Anterior cingulate cortex (tissue), 58 donors: ENCODE data around the gene FBXO2.

ENCODE experiments used
- DNase-seq, 58 donors: peaks; one replicate each; lab custom pipeline; 2025; lab: John Stamatoyannopoulos, UW

FBXO2 gene, protein sequence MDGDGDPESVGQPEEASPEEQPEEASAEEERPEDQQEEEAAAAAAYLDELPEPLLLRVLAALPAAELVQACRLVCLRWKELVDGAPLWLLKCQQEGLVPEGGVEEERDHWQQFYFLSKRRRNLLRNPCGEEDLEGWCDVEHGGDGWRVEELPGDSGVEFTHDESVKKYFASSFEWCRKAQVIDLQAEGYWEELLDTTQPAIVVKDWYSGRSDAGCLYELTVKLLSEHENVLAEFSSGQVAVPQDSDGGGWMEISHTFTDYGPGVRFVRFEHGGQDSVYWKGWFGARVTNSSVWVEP

DNA sequence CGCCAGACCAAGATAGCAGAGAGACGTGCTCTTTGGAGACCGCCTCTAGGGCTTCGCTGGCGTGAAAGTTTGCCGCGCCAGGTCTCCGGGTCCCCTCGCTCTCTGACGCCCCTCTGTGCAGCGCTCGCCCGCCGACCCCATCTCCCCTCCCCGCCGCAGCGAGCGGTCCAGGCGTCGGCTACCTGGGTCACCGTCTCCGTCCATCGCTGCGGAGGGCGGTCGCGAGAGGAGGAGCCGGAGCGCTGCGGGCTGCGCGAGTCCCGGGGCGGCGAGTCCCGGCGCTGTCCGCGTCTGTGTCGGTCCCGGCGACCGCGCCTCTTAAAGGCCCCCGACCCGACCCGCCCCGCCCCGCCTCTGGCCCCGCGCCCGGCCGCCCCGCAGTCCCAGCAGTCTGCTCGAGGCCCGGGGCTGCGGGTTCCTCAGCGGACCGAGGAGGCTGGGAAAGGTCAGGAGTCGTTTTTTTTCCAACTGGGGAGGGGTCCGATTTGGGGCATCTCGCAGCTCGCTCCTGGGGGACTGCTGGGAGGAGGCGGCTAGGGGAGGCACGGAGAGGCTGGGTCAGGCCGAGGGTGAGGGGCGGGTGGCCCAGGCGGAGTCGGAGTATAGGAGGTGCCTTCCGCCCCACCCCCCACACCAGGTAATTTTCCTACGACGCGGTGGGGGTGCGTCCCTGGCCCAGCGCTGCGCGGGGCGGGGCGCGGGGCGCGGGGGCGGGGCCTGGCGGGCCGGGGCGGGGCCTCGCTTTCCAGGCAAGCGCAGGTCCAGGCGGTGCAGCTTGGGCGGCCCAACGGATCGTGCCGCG lies at the start of gene FBXO2, which contains the start of gene FBXO44:
TSS of gene FBXO2 (minus strand) at position 293 of the 802 bp plus-strand sequence. CDS start at position 204, 89 bp downstream.
TSS of gene FBXO44 (plus strand) at position 741 of the 802 bp plus-strand sequence. CDS start 959 bp downstream, outside the sequence.
- DNase-seq = peak in 47 of 58 donors; percentile 15 to 80 (median 44)

DNA sequence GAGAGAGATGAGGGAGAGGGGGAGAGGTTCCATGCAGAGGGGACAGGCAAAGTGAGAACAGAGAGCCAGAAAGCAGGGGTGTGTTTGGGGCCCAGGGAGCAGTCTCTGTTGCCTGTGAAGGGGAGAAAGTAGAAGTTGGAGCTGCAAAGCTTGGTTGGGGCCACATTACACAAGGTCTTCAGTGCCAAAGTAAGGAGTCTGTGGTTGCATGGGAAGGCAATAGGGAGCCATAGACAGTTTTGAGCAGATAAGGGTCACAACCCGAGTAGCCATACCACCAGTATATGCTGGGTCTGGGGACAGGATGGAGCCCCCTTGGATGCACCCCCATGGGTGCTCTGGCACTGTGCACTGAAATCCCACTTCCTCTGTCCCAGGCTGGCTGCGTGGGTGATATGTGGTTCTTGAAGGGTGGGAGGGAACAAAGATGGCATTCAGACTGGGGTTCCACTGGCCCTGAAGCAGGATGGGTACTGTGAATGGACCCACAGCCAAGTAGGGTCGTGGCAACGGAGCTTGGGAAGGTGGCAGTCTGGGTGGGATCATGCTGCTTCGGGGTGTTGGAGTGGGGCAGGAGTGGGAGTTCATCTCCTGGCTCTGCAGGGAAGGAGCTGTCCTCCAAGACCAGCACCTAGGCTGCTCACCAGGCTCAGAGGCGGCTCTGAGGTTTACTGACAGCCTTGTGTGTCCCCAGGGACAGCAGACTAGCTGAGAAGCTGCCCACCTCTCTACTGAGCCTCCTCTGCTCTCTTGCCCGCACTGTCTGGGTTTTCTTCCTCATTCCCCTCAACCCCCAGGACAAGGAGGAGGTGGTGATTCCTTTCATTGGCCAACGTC lies 49.3 kb upstream of the FBXO2 start:
- DNase-seq = no peak

DNA sequence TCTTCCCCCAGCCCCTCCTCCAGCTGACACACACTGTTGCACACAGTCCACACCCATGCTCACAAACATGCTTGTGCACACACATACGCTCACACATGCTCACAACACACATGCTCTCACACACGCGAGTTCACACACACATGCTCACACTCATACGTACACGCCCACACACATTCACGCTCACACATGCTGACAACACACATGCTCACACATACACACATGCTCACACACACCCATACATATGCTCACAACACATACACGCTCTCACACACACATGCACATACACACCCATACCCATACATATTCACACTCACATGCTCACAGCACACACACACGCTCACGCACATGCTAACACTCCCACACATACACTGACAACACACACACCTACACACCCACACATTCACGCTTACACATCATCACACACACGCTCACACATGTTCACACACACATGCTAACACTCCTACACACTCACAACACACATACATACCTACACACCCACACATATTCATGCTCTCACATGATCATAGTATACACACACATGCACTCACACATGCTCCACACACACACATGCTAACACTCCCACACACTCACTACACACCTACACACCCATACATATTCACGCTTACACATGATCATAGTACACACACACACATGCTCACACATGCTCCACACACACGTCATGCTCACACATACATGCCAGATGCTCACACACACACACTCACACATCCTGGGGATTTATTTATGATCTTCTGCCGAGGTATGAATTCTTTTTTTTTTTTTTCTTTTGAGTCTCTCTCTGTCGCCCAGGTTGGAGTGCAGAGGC lies 48.0 kb upstream of the FBXO2 start:
- DNase-seq = no peak

DNA sequence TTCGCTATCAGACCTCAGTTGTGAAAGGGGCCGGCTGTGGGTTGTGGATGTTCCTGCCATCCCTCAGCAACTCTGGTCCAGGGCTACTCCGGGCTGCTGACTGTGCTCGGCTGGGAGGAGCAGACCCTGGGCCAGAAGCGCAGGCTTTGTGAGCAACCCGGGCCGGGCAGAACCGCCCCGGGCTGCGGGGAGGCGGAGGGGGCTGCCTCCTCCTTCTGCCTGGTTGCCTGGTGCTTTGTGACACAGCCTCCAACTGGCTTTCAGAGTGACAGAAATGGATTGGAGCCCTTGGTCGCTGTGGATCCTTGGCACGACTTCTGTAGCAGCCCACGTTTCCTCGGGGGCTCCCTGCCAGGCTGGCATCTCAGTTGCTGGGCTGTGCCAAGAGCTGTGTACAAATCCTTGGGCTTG lies 47.3 kb upstream of the FBXO2 start:
- peak; percentile 24 to 94 (median 81) for DNase-seq

DNA sequence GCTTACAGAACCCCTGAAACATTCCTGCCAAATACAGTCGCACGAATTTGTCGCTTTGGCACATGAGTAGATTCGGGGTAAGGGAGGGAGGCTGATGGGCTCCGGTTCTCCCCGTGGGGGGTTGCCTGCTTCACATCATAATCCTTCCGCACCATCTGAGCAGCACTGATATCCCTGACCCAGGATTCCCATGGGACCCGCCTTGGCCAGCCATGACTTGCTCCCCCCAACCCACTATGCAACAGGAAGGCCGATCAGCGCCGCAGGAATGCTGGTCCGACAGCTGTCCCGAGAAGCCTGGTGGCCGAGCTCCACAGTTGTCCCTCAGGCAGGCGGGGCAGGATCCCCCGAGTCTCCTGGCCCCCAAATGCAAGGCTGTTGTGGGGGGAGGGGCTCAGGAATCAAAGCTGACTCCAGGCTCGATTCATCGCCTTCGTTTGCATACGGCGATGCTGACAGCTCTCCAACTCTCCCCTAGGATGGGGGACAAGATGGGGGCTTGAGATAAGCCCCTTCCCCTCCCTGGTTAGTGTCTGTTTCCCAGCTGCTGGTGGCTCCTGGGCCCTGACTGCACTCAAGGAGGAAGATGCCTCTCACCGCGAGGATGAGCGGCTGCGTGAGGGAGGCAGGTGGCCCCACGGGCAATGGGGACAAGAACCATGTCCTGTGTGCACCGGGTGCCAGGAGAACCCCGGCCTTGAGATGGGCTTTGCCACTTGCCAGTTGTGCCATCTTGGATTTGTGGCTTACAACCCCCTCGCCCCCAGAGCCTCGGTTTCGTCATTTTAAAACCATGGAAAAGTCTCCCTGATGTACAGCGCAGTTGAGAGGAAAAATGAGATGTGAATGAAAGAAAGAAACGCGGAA lies 46.6 kb upstream of the FBXO2 start:
- DNase-seq = peak in 4 of 58 donors; percentile 14 to 57 (median 36)

DNA sequence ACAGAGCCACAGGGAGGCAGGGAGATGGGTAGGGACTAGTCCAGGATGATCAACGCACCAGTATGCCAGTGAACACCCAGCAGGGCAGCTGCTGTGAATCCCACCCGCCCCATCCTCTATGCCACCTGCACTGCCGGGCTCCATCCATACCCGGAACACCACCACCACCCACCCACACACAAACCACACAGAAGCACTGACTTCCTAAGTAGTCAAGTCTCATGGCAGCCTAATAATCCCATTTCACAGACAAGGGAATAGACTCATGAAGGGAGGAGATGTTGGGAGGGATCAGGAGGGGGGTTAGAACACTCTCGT lies 43.6 kb upstream of the FBXO2 start:
- DNase-seq = no peak

DNA sequence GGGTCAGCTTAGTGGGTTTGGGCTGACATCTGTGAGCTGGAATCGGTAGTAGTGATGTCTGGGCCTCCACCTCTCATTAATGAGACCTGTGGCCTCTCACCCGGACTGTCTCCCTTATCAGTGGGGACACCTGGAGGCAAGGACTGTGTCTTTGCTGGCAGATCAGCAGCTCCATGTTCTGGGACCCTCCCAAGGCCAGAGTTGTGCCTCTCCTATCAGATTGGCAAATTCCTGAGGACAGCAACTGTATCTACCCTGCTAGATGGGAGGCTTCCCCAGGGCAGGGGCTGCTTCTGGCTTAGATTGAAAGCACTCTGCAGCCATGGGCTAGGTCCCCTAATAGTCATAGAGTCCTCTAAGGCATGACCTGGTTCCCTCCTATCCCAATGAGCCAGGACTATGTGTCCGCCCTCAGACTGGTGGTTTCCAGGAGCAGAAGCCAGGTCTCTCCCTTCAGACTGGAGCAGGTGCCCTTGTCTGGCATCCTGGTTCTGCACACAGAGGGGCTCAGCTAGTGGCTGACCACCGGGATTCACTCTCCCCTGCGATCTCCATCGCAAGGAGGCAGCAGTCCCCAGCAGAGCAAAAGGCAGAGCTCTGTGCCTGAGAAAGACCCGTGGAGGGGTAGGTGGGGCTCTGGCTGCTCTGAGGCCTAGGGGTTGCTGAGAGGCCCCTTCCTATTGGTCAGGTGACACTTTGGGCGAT lies 43.1 kb upstream of the FBXO2 start:
- no peak for DNase-seq

DNA sequence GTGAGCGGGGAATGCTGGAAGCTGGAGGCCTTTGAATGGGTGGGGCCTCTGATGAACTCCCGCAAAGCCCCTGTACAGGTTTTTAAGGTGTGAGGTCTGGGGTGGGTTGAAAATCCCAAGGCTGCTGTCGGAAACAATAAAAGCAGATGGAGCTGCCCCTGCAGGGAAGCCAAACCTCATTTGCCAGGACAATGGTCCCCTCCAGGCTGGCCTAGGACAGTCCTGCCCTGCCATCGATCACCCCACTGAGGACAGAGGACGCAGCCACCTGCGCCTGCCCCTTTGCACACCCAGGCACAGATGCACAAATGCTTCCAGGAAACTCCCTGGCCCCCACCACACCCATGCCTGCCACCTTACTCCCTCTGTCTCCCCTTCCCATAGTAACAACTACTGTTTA lies 41.6 kb upstream of the FBXO2 start:
- no peak for DNase-seq

DNA sequence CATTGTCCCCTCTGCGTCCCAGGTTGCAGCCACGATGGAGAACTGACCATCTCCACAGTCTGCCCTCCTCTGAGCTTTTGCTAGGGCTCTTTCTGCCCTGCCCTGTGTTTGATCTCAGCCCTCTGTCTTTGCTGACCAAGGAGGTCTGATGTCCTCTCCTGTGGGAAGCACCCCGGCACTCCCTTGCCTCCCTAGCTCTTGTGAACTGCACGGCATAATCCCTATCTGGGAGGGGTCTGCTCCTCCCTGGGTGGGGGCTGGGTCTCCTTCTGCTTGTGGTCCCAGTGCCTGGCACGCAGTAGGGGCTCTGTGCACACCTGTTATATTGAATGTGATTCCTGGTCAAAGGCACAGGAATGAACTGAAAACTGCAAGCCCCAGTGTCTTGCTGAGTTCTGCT lies 39.7 kb upstream of the FBXO2 start:
- DNase-seq = no peak

DNA sequence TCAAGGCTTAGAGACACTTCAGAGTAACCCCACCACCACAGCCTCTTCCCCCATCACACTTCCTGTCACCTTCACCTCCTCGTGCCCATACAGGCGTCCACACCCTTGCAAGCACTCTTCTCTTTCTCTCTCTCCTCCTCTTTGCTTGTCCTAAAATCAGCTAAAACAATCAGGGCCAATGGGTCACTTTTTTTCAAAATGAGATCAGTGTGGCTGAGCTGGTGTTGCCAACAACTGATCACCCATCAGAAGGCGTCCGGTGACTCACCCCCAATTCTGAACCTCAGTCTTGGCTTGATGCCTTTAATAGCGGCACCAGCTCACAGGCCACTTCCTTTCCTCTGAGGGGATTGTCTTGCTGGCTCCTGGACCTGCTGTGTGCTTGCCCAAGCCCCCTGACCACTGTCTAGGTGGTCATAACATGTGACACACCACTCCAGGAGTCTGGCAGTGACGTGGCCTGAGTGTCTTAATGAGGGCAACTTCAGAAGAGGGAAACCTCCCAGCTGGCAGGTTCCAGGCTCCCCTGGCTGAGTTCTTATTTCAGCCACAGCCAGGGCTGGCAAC lies 38.9 kb upstream of the FBXO2 start:
- peak in 18 of 58 donors; percentile 4 to 50 (median 18) for DNase-seq

DNA sequence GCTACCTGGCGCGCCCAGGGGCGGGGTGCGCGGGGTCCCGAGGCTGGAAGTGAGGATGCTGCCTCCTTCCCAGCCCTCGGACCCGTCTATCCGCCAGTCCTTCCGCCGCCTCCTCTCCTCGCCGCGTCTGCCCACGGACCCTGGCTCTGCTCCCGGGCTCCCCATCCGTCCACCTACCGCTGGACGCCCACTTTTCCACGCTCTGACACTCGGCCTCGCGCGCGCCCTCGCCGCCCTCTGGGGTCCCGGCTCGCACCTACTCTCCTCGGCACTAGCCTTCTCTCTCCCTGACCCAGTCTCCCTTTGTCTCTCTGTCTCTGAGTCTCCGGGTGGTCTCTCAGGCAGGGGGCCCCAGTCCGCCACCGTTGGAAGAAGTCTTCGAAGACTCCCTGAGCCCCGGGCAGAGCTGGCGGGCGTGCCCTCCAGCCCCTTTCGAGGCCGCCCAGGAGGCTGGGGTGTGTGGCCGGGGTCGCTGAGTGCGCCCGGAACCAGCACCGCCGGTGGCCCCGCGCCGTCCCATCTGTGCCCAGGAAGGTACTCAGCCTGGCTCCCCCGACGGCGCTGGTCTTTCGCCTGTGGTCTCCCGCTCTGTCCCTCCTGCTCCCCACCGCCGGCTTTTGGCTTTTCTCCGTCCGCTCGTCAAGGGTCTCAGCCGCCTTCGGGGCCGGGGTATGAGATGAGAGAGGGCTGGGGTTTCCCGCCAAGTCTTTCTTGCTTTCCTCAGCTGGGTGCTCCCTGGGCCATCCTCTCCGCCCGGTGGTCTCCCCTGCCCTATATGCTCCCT lies 37.9 kb upstream of the FBXO2 start:
- peak in 1 of 58 donors; percentile 55 for DNase-seq

DNA sequence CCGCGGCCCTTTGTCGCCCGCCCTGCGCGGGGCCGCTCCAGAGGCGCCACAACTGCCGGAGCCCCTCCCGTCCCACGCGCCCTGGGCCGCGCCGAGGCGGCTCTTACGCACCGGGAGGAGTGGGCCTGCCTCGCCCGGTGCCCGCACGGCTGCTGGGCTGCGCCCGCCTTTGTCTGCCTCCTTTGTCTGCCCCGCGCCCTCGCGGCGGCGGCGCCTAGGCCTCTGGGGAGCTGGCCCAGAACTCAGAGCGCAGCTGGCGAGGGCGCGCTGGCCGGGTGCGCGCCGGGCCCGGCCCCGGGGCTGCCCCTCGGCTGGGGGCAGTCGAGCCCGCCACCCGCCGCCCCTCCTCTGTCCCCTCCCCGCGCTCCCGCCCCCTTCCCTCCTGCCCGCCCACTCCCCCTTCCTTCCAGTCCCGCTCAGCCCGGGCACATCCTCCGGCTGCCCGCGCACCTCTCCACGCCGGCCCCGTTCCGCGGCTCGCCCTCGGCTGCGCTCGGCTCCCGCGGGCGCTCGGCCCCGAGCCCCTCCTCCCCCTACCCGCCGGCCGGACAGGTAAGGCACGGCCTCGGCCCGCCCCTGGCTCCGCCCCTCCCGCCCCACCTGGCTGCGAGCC lies 37.2 kb upstream of the FBXO2 start, which contains the start of gene DRAXIN:
TSS of gene DRAXIN (plus strand) at position 409 of the 613 bp plus-strand sequence. CDS start 14,549 bp downstream, outside the sequence.
- DNase-seq = peak in 2 of 58 donors; percentile 36 to 55

DNA sequence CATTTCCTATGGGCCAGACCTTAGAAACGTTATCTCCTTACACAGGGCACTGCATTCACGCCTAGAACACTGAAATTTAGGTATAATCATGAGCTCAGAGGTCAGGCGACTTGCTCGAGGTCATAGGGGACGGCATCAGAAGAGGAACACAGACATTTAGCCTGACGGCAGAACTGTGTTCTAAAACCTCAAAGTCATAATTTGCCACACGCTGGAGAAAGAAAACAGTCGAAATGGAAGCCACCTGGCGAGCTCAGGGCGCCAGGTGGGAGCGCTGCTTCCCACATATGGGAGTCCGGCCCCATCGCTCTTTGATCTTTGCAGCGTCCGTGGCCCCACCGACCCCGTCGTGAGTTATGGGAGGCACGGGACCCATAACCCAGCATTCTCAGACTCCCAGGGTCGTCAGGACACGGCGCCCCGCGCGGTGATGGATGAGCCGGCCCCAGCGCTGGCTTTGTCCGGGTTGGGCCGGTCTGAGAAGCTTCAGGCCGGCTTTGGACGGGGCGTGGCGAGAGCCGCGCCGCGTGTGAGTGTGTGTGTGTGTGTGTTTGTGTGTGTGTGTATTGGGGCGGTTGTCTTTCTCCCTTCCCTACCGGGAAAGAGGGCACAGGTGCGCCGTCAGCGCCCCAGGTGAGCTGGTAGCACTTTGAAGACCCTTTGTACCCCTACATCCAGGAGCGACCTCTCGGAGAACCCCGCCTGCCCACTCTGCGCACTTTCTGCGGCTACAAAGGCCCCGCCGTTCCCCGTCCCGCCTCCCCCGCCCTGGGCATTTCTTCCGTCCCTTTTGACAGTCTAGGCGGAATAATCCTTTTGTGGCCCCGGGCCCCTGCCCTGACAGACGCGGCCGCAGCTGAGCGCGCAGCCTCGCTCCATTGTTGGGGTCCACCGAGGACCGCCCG lies 36.4 kb upstream of the FBXO2 start:
- no peak for DNase-seq

DNA sequence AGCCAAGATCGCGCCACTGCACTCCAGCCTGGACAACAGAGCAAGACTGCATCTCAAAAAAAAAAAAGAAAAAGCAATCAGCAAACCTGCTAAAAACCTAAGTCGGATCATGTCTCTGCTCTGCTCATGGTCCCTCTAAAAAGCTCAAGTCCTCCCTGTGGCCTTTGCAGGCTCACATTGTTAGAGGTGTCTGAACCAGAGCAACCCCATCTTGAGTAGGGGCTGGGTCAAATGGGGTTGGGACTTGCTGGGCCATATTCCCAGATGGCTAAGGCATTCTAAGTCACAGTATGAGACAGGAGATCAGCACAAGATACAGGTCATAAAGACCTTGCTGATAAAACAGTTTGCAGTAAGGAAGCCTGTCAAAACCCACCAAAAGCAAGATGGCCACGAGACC lies 34.3 kb upstream of the FBXO2 start:
- no peak for DNase-seq

DNA sequence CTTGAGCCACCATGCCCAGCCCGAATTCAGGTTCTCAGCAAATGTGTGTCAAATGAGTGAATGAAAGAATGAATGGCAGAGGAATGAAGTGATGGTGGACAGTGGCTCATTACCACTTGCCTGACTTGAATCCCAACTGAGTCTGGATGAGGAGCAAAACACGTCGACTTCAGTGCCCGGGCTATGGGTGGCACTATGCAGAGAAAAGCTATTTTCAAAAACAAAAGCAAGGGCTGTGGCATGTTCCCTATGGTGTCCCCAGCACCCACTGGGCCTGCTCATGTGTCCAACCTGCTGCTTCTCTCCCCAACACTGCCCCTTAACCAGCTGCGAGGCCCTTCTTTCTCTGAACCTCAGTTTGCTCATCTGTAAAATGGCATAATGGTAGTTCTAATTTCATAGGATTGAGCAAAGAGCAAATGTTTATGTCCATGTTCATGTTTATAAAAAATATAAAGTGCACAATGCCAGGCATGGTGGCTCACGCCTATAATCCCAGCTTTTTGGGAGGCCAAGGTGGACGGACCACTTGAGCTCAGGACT lies 31.1 kb upstream of the FBXO2 start:
- DNase-seq = no peak
